Right lung (tissue), 5 donors: Measurements from ENCODE around the gene SCCPDH. TPM values are rescaled to one million over a fixed set of nuclear protein-coding genes. Genes with fewer than 3 reads are reported as not detected.
"Not testable (repeated sequence)": the region's sequence is repeated elsewhere in the genome, so short reads cannot be mapped to it uniquely, and the experiment has no call there.

Source experiments
- DNase-seq, 2 donors: peaks; one replicate each; pipeline ENCODE4 v3.0.0-alpha.2; 2013
- polyA plus RNA-seq, 5 donors: library from polyadenylated mRNA; unstranded; fragments of 120-200 nt; gene quantifications; one replicate each; pipeline versions ENCODE4 v1.2.1 to v1.2.3, GENCODE V29; 2013; ENCODE audit warnings: inconsistent platforms in 1 of 5, low replicate concordance in 1 of 5; ENCODE audit not compliant: insufficient read length in 5 of 5, insufficient read depth in 1 of 5

Gene SCCPDH
- polyA plus RNA-seq, 5 donors, result 40.2 to 46.7 (median 44.7) TPM

DNA sequence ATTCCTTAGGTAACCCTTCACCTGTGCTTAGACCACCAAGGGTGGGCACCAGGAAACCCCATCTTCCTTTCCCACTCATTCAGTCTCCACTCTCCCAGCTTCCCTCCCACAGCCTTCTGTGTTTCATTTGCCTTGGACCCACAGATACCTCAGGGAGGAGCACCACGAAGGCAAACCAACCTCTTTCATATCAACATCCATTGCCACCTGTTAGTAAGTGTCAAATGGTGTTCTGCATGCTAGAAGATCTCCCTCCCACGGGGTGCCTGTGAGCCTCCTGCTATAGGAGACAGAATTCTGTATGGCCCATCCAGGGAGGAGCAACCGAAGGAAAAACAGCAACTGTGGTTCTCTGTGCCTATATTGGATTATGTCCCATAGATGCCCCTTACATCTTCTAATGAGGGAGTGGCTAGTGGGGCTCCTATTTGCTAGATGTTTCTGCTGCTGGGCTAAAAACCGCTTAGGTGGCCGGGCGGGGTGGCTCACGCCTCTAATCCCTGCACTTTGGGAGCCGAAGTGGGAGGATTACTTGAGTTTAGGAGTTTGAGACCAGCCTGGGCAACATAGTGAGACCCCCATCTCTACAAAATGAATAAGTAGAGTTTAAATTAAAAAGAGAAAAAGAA is 25.6 kb upstream of the SCCPDH start:
- DNase-seq, result no peak

DNA sequence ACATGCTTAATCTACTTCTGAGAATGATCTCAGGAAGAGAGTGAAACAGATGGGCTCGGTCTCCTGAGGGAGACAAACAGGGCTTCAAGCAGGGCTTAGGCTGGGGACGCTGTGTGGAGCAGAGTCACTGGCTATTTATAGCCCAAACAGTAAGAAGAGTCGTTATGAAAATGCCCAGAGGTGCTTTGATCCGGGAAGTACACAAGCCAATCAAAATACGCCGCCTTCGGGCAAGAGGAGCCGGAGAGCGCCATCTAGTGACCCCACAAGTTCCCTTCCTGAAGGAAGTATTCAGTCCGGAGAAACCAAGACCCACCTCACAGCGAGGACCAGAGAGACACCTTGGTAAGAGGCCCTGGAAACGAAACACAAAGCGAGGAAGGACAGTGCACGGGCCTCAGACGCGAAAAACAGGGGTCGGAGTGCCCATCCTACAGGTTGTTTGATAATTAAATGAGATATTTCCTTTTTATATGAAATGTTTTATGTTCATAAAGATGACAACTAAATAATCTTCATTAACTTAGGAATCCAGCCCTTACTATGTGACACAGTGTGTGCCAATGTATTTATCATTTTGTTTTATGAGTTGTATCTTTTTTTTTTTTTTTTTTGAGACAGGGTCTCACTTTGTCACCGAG is 25.0 kb upstream of the SCCPDH start:
- DNase-seq, result peak; percentile 74 to 75

DNA sequence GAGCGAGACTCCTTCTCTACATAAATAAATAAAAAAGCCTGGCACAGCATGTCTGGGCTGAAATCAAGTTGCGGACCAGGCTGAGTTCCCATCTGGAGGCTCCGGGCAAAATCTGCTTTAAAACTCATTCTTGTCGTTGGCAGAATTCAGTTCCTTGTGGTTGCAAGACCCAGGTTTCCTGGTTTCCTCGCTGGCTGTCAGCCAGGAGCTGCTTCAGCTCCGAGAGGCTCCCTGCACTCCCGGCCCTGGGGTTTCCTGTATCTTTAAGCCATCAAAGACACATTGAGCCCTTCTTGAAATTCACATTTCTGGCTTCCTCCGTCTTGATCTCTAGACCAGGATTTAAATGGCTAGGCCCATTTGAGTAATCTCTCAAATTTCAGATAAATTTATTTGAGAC is 20.6 kb upstream of the SCCPDH start:
- DNase-seq, result no peak

DNA sequence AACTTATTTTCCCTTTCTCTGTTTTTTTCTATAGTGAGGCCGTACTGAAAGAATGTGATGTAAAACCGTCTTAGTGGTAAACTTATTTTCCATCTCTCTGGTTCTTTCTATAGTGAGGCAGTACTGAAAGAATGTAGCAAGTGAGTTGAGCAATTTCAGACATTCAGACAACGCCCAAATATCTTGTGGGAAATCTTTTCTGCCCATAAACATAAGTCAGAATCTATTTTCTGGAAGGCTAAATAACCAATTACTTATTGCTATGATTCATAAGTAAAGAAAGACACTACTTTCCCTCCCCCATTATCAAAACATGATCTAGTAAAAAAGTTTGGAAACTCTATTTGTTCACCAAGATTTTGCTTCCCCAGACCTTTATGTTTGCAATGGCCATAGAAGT is 18.8 kb upstream of the SCCPDH start:
- DNase-seq, result no peak

DNA sequence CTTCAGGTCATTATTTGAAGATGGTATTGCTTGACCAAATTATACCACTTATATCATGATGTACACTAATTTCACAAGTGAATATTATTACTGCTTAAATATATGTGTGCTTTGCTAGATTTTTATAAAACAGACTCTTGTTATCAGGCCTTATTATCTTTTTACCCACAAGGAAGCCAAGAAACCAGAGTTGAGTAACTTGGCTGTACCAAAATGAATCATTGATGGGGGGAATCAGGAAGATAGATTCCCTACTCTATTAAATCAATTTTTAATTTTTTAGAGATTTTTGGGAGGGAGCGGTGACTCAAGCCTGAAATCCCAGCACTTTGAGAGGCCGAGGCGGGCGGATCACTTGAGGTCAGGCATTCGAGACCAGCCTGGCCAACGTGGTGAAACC is 16.0 kb upstream of the SCCPDH start:
- no peak for DNase-seq

DNA sequence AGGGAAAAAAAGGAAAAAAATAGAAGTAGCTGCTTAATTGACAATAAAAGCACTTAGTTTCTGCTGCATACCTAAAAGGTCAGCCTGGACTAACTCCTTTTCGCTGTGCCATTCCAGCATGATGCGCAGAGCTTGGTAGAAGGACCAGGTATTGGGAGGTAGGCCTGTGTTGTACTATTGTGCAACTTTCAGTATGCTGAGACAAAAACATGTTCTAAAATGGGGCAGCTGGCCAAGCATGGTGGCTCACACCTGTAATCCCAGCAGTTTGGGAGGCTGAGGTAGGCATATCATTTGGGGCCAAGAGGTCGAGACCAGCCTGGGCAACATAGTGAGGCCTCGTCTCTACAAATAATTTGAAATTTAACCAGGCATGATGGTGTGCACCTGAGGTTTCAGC is 15.0 kb upstream of the SCCPDH start:
- no peak for DNase-seq

DNA sequence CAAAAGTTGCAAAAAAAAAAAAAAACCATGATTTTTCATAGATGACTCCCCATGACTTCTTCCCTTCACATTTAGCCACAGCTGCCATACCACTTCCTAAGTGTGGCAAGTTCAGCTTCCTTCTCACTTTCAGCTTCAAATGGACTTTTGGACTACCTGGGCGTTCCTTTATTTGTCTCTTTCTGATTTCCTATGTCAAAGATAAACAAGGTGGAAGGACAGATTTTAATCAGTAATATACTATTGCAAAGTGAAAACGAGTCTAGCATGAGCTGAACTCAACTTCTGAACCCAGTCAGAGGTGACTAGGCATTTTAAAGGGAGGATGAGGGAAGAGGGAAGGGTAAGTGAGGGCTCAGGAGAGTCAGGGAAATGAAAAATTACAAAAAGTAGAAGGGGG is 14.4 kb upstream of the SCCPDH start:
- DNase-seq, result no peak

DNA sequence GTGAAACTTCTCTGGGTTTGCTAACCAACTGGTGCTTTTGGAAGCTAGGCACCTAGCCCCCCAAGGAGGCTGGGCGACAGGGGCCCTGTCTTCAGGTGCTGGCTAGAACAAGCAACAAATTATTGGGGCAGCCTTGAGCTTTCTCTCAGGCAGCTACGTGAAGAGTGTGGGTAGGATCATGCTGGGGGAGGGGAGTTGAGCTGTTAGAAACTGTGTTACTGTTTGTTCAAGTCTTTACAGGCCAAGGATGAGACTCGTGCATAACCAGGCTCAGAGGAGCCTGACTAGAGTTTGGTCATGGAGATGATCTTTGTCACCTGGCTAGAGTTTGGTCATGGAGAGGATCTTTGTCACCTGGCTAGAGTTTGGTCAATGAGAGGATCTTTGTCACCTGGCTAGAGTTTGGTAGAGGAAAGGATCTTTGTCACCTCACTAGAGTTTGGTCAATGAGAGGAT is 12.6 kb upstream of the SCCPDH start:
- no peak for DNase-seq

DNA sequence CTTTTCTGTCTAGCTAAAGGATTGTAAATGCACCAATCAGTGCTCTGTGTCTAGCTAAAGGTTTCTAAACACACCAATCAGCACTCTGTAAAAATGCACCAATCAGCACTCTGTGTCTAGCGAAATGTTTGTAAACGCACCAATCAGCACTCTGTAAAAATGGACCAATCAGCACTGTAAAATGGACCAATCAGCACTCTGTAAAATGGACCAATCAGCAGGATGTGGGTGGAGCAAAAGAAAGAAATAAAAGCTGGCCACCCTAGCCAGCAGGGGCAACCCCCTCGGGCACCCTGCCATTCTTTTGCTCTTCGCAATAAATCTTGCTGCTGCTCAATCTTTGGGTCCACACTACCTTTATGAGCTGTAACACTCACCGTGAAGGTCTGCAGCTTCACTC is 11.8 kb upstream of the SCCPDH start:
- DNase-seq, result not testable (repeated sequence)

DNA sequence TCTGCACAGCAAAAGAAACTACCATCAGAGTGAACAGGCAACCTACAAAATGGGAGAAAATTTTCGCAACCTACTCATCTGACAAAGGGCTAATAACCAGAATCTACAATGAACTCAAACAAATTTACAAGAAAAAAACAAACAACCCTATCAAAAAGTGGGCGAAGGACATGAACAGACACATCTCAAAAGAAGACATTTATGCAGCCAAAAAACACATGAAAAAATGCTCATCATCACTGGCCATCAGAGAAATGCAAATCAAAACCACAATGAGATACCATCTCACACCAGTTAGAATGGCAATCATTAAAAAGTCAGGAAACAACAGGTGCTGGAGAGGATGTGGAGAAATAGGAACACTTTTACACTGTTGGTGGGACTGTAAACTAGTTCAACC is 4.8 kb upstream of the SCCPDH start:
- DNase-seq, result not testable (repeated sequence)

DNA sequence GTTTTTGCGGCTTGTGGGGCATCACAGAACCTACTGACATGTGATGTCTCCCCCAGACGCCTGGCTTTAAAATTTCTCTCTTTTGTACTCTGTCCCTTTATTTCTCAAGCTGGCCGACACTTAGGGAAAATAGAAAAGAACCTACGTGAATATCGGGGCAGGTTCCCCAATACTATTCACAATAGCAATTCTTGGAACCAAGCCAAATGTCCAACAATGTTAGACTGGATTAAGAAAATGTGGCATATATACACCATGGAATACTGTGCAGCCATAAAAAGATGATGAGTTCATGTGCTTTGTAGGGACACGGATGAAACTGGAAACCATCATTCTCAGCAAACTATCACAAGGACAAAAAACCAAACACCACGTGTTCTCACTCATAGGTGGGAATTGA is 3.4 kb upstream of the SCCPDH start:
- DNase-seq, result not testable (repeated sequence)

DNA sequence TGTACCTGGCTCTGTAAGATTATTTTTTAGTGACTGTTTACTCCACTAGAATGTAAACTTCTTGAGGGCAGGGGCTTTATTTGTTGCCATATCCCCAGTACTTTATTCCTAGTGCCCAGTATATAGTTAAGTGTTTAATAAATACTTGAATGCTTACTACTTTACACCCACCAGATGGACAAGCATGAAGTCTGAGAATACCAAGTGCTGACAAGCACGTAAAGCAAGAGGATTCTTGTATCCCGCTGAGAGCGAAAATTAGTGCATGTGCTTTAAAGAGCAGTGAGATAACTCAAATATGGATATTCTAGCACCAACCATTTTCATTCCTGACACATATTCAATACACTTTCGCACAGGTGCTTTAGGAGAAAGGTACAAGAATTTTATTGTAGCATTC is 1.5 kb upstream of the SCCPDH start:
- DNase-seq, result no peak

DNA sequence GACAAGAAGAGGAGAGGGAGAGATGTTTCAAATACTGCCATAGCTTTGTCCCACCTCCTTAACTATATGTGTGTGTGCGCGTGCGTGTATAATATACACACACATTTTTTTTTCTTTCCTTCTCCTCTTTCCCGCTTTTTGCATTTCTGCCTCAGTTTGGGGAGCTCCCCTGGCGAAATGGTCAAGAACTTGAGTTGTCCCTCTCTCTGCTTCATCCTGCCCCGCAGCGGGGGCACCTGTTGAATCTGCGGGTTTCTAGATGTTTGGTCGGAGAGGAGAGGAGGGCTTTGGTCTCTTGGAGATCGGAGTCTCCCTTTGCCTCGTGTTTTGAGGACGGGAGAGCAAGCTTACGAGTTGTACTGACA is 504 bp downstream of the SCCPDH start:
- peak; percentile 62 to 74 for DNase-seq

DNA sequence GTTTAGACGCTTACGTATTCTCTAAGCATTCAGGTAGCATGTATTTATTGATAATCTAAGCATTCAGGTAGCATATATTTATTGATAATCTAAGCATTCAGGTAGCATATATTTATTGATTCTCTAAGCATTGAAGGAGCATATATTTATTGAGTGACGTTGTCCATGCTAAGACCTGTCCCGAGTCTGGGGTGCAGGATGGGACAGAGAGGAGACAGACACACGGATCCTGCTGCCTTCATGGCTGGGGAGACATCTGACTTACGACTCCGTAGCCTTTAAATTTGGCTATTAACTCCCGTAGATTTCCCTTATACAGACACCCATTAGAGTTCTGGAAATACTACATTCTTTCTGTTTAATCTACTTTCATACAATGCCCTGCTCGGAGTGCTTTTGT is 982 bp downstream of the SCCPDH start:
- DNase-seq, result peak in 1 of 2 donors; percentile 2

DNA sequence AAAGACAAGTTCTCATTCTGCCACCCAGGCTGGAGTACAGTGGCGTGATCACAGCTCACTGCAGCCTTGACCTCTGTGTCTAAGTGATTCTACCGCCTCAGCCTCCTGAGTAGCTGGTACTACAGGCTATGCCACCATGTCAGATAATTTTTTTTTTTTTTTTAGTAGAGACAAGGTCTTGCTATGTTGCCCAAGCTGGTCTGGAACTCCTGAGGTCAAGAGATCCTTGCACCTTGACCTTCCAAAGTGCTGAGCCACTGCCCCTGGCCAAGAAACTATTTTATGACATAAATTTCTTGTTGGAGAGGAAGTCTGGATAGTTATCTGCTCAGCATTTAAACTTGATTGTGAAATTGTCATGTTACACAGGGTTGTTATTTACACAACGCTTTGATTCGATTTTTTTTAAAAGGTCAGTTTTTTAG is 2.1 kb downstream of the SCCPDH start:
- no peak for DNase-seq

DNA sequence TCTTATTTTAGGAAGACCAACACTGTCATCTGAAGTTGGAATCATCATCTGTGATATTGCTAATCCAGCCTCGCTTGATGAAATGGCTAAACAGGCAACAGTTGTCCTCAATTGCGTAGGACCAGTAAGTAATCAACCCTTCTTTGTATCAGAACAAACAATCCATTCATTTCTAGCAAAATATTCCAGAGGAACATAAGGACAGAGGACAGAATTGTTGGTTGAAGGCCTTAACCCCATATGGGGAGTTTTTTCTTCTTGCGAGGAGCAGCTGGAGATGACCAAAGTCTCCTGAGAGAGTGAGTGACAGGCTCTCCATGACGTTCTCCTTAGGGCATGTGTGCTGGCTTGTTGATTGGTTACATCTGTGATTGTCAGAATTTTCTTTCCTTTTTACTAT is 2.7 kb downstream of the SCCPDH start:
- no peak for DNase-seq

DNA sequence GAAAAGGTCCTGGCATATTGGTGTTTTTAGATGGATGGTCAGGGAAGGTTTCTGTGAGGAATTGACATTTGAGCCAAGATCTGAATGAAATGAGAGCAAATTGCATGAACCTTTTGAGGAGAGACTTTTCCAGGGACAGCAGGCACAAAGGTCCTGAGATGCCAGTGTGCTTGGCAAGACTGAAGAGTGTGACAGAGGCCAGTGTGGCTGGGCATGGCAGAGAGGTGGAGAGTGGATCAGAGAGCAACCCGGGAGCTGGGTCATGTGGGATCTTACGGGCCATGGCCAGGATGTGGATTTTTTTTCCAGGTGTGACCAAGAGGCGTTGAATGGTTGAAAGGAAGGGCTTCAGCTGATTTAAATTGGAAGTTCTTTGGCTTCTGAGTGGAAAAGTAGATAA is 3.4 kb downstream of the SCCPDH start:
- no peak for DNase-seq

DNA sequence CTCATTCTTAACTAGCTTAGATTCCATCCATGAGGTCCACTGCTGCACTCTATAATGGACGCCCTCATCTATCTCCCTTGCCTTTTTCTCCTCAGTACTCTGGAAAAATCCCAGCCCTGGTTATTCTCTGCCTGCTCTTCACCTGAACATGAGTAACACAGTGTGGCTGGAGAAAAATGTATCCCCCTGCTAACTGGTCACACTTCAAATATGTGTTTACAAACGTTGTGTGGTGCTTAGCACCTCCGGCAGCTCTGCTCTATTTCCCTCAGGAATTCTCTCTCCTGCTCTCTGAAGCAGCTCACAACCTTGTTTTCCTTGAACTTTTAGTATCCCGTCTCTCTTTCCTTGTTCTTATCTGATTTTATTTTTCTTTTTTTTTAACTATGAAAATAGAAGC is 4.1 kb downstream of the SCCPDH start:
- DNase-seq, result no peak

DNA sequence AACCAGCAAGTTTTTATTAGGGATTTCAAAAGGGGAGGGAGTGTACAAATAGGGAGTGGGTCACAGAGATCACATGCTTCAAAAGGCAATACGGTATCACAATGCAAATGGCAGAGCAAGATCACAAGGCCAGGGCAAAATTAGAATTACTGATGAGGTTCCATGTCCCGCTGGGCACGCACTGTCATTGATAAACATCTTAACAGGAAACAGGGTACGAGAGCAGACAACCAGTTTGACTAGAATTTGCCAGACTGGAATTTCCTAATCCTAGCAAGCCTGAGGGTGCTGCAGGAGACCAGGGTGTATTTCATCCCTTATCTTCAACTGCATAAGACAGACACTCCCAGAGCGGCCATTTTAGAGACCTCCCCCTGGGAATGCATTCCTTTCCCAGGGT is 4.8 kb downstream of the SCCPDH start:
- DNase-seq, result not testable (repeated sequence)

DNA sequence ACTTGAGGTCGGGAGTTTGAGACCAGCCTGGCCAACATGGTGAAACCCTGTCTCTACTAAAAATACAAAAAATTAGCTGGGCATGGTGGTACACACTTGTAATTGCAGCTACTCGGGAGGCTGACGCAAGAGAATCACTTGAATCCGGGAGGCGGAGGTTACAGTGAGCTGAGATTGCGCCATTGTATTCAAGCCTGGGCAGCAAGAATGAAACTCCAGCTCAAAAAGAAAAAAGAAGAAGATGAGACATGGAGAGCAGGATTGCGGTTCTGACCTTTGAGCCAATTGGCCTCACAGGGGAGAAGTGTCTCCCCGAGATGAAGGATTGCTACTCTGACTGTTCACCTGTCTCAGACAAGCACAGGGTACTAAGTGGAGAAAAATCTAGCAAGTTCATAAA is 6.6 kb downstream of the SCCPDH start:
- no peak for DNase-seq

DNA sequence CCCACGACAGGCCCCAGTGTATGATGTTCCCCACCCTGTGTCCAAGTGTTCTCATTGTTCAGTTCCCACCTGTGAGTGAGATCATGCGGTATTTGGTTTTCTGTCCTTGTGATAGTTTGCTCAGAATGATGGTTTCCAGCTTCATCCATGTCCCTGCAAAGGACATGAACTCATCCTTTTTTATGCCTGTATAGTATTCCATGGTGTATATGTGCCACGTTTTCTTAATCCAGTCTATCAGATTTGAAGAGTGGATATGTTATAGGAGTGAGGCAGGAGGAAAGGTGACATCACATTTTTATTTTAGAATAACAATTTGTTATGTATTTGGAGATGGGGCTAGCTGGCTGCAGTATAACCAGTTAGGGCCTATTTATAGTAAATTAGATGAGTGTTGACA is 7.7 kb downstream of the SCCPDH start:
- not testable (repeated sequence) for DNase-seq

DNA sequence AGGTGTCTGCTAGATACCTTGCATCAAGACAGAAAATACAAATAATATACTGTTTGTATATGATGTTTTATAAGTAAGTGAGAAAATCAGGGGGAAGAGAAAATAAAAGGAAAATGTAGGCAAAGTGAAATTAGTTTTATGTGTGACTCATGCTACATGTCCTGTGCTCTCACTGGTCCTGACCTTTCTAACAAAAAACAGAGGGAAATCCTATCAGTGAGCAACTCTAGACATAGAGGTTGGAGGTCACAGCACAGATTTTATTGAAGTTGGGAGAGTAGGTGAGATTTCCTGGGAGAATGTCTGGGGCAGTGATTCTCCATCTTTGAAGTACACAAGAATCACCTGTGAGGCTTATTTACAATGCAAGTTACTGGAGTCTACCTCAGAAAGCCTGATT is 9.5 kb downstream of the SCCPDH start:
- DNase-seq, result no peak

DNA sequence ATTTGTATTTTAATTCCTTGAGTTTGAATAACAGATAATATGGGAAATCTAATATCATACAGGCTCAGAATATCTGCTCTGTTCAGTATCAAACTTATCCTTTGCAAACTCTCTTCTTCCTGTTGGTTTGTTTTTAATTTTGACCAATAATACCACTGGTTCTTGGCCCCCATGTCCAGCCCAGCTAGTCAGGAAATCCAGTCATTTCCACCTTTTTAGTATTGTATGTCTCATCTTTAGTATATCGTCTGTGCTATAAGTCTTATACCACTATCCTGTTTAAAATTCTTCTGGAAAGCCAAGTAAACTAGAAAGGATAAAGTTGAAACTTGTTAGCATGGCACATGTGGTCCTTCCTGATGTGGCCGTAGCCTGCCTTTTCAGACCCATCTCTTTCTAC is 10.7 kb downstream of the SCCPDH start:
- no peak for DNase-seq

DNA sequence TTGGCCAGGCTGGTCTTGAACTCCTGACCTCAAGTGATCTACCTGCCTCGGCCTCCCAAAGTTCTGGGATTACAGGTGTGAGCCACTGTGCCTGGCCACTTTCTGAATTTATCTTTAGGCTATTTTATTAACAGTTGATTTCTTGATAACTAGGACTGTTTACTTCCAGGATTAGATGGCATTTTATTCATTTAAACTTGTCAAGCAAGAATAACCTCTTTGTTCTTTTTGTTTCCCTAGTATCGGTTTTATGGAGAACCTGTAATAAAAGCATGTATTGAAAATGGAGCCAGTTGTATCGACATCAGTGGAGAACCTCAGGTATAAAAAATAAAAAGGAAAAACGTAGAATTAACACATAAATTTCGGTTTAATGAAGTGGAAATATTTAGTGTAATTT is 11.5 kb downstream of the SCCPDH start:
- no peak for DNase-seq
